Measurements from ENCODE around the gene SDS. TPM values are rescaled to one million over a fixed set of nuclear protein-coding genes. Genes with fewer than 3 reads are reported as not detected.

Gene SDS
- total RNA-seq, 2 experiments from 2014 or later = not detected

DNA sequence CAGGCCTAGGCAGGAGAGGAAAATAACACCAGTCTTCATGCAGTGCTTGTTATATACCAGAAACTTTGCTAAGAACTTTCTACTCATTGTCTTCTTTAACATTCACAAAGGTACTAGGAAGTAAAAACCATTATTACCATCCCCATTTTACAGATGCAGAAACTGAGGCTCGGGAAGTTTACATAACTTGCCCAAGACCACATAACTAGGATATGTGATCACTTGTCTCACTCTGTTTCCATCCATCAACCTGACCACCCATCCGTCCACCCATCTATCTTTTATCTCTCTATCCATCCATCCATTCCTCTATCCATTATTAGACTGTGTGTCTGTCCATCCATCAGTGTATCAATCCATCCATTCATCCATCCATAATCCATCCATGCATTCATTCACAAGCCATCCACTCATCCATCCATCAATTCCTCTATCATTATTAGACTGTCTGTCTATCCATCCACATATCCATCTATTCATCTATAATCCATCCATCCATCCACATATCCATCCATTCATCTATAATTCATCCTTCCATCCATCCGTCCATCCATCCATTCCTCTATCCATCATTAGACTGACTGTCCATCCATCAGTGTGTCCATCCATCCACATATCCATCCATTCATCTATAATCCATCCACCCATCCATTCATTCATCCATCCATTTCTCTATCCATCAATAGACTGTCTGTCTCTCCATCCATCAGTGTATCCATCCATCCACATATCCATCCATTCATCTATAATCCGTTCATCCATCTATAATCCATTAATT, 35.0 kb upstream of the SDS start:
- no peak for DNase-seq
- no peaks in the 10 kb centered on the region for H3K9me3 Mint-ChIP-seq
- H3K4me3 Mint-ChIP-seq = no peak overlapping the region
- H3K27me3 Mint-ChIP-seq (ENCODE audit: low read depth) = peaks cover 3% of the 10 kb centered on the region
- no peak overlapping the region for H3K27ac Mint-ChIP-seq
- H3K4me1 Mint-ChIP-seq (ENCODE audit: low read depth) = no peaks in the 10 kb centered on the region
- CTCF ChIA-PET = no interaction called here
- intact Hi-C loops (cut with micrococcal nuclease) = loop anchor here (5.0 kb wide), 1 partner anchor 474 kb away; no protein-coding TSS in a partner anchor
- H3K36me3 Mint-ChIP-seq (ENCODE audit: low read depth) = no peaks in the 10 kb centered on the region

DNA sequence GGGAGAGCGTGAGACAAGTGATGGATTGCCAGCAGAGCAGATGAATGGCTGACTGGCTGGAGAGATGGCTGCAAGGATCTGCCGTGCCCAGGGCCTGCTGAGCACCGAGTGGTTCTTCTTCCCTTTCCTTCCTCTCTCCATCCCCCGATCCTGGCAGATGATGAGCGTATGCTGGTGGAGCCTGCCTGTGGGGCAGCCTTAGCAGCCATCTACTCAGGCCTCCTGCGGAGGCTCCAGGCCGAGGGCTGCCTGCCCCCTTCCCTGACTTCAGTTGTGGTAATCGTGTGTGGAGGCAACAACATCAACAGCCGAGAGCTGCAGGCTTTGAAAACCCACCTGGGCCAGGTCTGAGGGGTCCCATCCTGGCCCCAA, 34.0 kb upstream of the SDS start:
- intact Hi-C loops (cut with micrococcal nuclease) = loop anchor here (5.0 kb wide), 1 partner anchor 475 kb away; no protein-coding TSS in a partner anchor
- Mint-ChIP-seq H3K27ac (no peak overlapping the region), H3K27me3 (ENCODE audit: low read depth) (no peaks in the 10 kb centered on the region), H3K36me3 (ENCODE audit: low read depth) (no peaks in the 10 kb centered on the region), H3K9me3 (no peaks in the 10 kb centered on the region), H3K4me3 (no peak overlapping the region), H3K4me1 (ENCODE audit: low read depth) (no peaks in the 10 kb centered on the region)
- DNase-seq = no peak
- CTCF ChIA-PET = no interaction called here

DNA sequence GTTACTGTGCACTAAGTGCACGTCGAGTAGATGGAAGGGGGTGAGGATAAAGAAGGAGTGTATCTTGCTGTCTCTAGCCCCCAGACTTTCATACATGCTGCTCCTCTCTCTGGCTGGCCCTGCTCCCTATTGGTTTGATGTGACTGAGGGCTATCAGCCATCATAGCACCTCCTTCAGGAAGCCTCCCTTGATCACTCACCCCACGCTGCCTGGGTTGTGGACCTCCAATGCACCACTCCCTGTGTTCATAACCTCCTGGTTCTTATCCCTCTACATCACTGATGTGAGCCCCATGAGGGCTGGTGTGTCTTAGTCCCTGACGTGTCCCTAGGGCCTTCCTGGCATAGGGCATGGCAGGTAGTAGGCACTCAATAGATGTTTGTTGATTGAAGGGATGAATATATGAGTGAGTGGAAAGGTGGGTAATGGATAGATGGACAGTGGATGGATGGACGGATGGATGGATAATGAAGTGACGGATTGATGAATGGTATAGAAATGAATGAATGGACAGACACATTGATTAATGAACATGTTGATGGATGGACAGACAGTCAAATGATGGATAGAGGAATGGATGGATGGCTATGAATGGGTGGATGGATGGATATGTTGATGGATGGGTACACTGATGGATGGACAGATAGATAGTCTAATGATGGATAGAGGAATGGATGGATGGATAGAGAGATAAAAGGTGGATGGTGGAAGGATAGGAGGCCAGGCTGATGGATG, 33.5 kb upstream of the SDS start:
- Mint-ChIP-seq H3K4me3 (no peak overlapping the region), H3K4me1 (ENCODE audit: low read depth) (no peaks in the 10 kb centered on the region), H3K9me3 (no peaks in the 10 kb centered on the region), H3K27ac (no peak overlapping the region), H3K27me3 (ENCODE audit: low read depth) (no peaks in the 10 kb centered on the region), H3K36me3 (ENCODE audit: low read depth) (no peaks in the 10 kb centered on the region)
- CTCF ChIA-PET = interaction anchor here (0.8 kb wide), 1 partner anchor 12 kb away, joined by 3 read pairs; no protein-coding TSS in a partner anchor
- no peak for DNase-seq
- intact Hi-C loops (cut with micrococcal nuclease) = loop anchor here (5.0 kb wide), 1 partner anchor 475 kb away; no protein-coding TSS in a partner anchor

DNA sequence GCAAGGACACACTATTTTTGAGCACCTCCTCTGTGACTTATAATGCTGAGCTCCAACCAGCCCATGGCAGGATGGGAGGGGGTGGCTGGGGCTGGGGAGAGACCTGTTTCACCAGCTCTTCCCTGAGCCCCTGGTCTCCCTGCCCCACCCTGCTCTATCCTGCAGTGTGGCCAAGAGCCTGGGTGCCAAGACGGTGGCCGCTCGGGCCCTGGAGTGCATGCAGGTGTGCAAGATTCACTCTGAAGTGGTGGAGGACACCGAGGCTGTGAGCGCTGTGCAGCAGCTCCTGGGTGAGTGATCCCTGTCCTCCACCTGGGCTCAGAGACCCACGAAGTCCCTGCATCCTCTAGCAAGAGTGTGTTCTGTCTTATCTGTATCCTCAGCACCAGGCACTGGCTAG, 32.9 kb upstream of the SDS start:
- Mint-ChIP-seq H3K27ac (no peak overlapping the region), H3K9me3 (no peaks in the 10 kb centered on the region), H3K4me3 (no peak overlapping the region), H3K27me3 (ENCODE audit: low read depth) (no peaks in the 10 kb centered on the region), H3K36me3 (ENCODE audit: low read depth) (no peaks in the 10 kb centered on the region), H3K4me1 (ENCODE audit: low read depth) (no peaks in the 10 kb centered on the region)
- CTCF ChIA-PET = interaction anchor here (0.8 kb wide), 1 partner anchor 11 kb away, joined by 3 read pairs; no protein-coding TSS in a partner anchor
- no peak for DNase-seq
- intact Hi-C loops (cut with micrococcal nuclease) = loop anchor here (5.0 kb wide), 1 partner anchor 476 kb away; no protein-coding TSS in a partner anchor

DNA sequence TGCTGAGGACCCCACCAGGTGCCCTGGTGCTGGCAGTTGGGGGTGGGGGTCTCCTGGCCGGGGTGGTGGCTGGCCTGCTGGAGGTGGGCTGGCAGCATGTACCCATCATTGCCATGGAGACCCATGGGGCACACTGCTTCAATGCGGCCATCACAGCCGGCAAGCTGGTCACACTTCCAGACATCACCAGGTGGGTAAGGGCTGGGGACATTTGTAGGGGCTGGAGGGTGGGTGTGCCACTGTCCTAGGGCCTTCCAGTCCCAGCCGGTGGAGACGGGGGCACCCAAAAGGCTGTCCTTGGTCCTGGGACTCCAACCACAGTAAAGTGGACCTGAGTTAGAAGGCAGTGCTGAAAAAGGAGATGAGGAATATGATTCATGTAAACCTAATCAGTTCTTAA, 31.7 kb upstream of the SDS start:
- CTCF ChIA-PET = no interaction called here
- no peaks in the 10 kb centered on the region for H3K4me1 Mint-ChIP-seq (ENCODE audit: low read depth)
- no peak overlapping the region for H3K4me3 Mint-ChIP-seq
- H3K27me3 Mint-ChIP-seq (ENCODE audit: low read depth) = no peaks in the 10 kb centered on the region
- intact Hi-C loops (cut with micrococcal nuclease) = loop anchor here (5.0 kb wide), 1 partner anchor 477 kb away; no protein-coding TSS in a partner anchor
- H3K27ac Mint-ChIP-seq = no peak overlapping the region
- DNase-seq = no peak
- H3K36me3 Mint-ChIP-seq (ENCODE audit: low read depth) = no peaks in the 10 kb centered on the region
- H3K9me3 Mint-ChIP-seq = no peaks in the 10 kb centered on the region

DNA sequence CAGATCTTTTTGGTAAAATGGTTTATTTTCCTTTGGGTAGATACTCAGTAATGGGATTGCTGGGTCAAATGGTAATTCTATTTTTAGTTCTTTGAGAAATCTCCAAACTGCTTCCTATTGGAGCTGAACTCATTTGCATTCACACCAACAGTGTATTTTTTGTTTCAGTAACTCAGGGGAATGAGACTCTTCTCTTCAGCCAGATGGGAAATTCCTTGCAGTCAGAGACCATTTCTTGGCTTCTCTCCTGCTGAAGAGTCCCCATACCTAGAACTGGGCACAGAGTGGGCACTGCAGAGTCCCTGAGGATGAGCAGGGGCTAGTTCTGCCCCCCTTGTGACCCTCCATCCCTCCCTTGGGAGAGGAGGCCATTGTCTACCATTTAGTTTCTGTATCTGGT, 29.3 kb upstream of the SDS start:
- H3K4me1 Mint-ChIP-seq (ENCODE audit: low read depth) = no peaks in the 10 kb centered on the region
- H3K36me3 Mint-ChIP-seq (ENCODE audit: low read depth) = no peaks in the 10 kb centered on the region
- H3K9me3 Mint-ChIP-seq = no peaks in the 10 kb centered on the region
- peaks cover 3% of the 10 kb centered on the region for H3K27me3 Mint-ChIP-seq (ENCODE audit: low read depth)
- intact Hi-C loops (cut with micrococcal nuclease) = no loop called here
- no peak for DNase-seq
- CTCF ChIA-PET = no interaction called here
- H3K27ac Mint-ChIP-seq = no peak overlapping the region
- no peak overlapping the region for H3K4me3 Mint-ChIP-seq

DNA sequence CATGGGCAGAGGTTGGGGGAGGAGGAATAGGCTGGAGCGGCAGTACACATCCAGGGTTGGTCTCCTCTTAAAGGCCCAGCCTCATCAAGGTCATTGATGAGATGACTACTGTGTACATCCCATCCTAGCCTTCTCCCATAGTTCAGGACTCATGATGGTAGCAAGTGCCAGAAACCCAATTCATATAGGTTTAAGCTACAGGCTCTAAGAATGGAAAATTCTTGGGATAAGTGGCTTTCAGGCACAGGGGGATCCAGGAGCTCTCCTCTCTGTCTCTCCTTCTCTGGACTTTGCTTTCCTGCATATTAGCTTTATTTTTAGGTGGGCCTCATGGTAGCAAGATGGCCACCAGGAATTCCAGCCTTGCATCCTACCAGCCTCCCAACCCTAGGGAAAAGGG, 24.8 kb upstream of the SDS start:
- Mint-ChIP-seq H3K9me3 (no peaks in the 10 kb centered on the region), H3K27ac (no peak overlapping the region), H3K27me3 (ENCODE audit: low read depth) (peaks cover 7% of the 10 kb centered on the region), H3K4me3 (no peak overlapping the region), H3K36me3 (ENCODE audit: low read depth) (no peaks in the 10 kb centered on the region), H3K4me1 (ENCODE audit: low read depth) (peaks cover 2% of the 10 kb centered on the region)
- intact Hi-C loops (cut with micrococcal nuclease) = loop anchor here (5.0 kb wide), 1 partner anchor 381 kb away; no protein-coding TSS in a partner anchor
- CTCF ChIA-PET = no interaction called here
- DNase-seq = no peak

DNA sequence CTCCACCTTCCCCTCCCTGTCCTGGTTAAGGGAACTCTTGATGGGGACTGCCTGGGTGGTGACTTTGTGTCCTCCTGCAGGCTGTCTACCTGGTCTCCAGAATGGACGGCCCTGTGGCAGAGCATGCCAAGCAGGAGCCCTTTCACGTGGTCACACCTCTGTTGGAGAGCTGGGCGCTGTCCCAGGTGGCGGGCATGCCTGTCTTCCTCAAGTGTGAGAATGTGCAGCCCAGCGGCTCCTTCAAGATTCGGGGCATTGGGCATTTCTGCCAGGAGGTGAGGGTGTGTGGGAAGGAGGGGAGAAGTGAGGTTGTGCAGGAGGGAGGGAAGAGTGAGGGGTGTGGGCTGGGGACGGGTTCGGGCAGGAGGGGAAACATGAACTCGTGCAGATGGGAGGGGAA, 24.2 kb upstream of the SDS start:
- intact Hi-C loops (cut with micrococcal nuclease) = loop anchor here (5.0 kb wide), 1 partner anchor 381 kb away; no protein-coding TSS in a partner anchor
- CTCF ChIA-PET = no interaction called here
- Mint-ChIP-seq H3K27me3 (ENCODE audit: low read depth) (peaks cover 7% of the 10 kb centered on the region), H3K36me3 (ENCODE audit: low read depth) (no peaks in the 10 kb centered on the region), H3K9me3 (no peaks in the 10 kb centered on the region), H3K4me3 (no peak overlapping the region), H3K4me1 (ENCODE audit: low read depth) (peaks cover 2% of the 10 kb centered on the region), H3K27ac (no peak overlapping the region)
- no peak for DNase-seq

DNA sequence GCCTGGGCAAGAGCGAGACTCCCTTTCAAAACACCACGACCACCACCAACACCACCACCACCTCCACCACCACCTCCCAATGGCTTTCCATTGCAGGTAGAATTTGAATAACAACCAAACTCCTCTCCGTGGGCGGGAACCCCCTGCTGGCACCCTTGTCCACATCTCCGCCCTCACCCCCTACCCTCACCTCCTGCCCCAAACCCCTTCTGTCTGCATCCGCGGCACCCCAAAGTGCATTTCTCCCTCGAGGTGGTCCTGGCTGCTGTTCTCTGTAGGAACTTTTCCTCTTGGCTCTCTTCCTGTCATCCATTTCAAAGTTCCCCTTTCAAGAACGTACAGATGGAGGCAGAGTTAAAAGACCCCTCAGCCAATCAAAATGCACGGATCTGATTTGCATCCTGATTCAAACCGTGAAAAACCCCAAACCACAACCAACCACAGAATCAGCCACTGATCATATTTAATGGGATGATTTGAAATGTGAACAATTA, 22.3 kb upstream of the SDS start:
- no peaks in the 10 kb centered on the region for H3K9me3 Mint-ChIP-seq
- CTCF ChIA-PET = interaction anchor here (0.5 to 1.7 kb wide), 25 partner anchors 11 to 757 kb away, joined by 3 to 12 read pairs (median 4); partner anchors contain the start of gene SDS
- peaks cover 7% of the 10 kb centered on the region for H3K27me3 Mint-ChIP-seq (ENCODE audit: low read depth)
- H3K36me3 Mint-ChIP-seq (ENCODE audit: low read depth) = no peaks in the 10 kb centered on the region
- intact Hi-C loops (cut with micrococcal nuclease) = loop anchor here (1.0 to 5.0 kb wide), 3 partner anchors 114 to 379 kb away; no protein-coding TSS in a partner anchor
- no peak for DNase-seq
- no peak overlapping the region for H3K4me3 Mint-ChIP-seq
- H3K4me1 Mint-ChIP-seq (ENCODE audit: low read depth) = peaks cover 10% of the 10 kb centered on the region
- no peak overlapping the region for H3K27ac Mint-ChIP-seq

DNA sequence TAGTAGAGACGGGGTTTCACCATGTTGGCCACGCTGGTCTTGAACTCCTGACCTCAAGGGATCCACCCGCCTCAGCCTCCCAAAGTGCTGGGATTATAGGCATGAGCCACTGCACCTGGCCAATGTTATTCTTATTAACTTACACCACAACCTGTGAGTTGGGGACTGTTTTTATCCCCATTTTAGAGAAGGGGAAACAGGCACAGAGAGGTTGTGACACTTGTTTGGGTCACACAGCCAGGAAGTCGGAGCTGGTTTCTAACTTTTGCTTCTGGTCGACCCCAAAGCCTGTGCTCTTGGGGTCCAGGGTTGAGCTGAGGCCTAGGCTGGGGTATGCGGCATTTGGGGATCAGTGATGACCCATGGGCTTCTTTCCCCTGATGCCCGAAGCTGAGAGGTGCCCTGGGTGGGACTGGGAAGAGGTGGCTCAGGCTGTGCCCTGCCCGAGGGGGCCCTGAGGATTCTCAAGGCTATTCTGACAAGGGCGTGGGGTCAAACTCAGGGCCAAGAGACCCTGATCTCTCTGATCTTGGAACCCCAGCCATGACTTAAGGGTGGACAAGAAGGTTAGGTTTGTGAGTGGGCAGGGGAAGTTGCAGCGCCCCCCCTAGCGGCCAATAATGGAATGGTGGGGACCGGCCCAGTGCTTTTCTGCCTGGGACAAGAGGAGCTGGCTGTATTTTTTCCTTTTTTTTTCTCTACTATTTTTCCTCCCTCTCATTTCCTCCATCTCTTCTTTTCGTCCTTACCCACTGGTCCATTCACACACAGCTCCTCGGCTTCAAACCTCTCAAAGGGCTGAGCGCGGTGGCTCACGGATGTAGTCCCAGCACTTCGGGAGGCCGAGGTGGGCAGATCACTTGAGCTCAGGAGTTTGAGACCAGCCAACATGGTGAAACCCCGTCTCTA, 21.5 kb upstream of the SDS start:
- DNase-seq = peak; percentile 77
- Mint-ChIP-seq H3K4me1 (ENCODE audit: low read depth) (peaks cover 10% of the 10 kb centered on the region), H3K4me3 (no peak overlapping the region), H3K27ac (no peak overlapping the region), H3K9me3 (no peaks in the 10 kb centered on the region), H3K36me3 (ENCODE audit: low read depth) (no peaks in the 10 kb centered on the region), H3K27me3 (ENCODE audit: low read depth) (peaks cover 7% of the 10 kb centered on the region)
- CTCF ChIA-PET = interaction anchor here (0.5 to 1.7 kb wide), 30 partner anchors 10 to 756 kb away, joined by 3 to 12 read pairs (median 4); partner anchors contain the start of gene SDS
- intact Hi-C loops (cut with micrococcal nuclease) = loop anchor here (1.0 to 5.0 kb wide), 4 partner anchors 93 to 378 kb away; no protein-coding TSS in a partner anchor

DNA sequence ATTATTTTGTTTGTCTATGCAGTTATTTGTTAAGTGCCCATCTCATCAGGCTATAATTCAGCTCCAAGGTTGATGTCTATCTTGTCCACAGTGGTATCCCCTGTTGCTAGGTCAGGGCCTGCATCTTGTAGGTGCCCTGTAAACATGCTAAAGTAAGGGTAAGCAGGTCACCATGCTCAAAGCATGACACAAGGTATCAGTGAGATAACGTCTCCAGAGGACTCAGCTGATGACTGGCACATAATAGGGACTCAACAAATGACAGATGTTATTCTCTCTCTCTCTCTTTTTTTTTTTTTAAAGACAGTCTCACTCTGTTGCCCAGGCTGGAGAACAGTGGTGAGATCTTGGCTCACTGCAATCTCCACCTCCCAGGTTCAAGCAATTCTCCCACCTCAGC, 20.8 kb upstream of the SDS start:
- Mint-ChIP-seq H3K4me1 (ENCODE audit: low read depth) (peaks cover 10% of the 10 kb centered on the region), H3K27me3 (ENCODE audit: low read depth) (peaks cover 7% of the 10 kb centered on the region), H3K9me3 (no peaks in the 10 kb centered on the region), H3K27ac (no peak overlapping the region), H3K4me3 (no peak overlapping the region), H3K36me3 (ENCODE audit: low read depth) (no peaks in the 10 kb centered on the region)
- intact Hi-C loops (cut with micrococcal nuclease) = loop anchor here (5.0 kb wide), 1 partner anchor 92 kb away; no protein-coding TSS in a partner anchor
- DNase-seq = no peak
- CTCF ChIA-PET = interaction anchor here (0.6 to 1.7 kb wide), 16 partner anchors 10 to 582 kb away, joined by 3 to 12 read pairs (median 3); partner anchors contain the start of gene SDS

Data from activated naive CD4-positive, alpha-beta T cell treated with anti-CD3 and anti-CD28 coated beads for 36 hours (primary cell).